Ovary (tissue), 9 donors: ENCODE data around the gene SLC7A10. TPM values are rescaled to one million over a fixed set of nuclear protein-coding genes. Genes with fewer than 3 reads are reported as not detected.

Experiments
- DNase-seq, 5 donors: peaks; one replicate each; pipeline ENCODE4 v3.0.0-alpha.2; 2019 to 2020
- H3K27ac ChIP-seq, 2 donors: fragments of 200-600 bp; one replicate each; pipeline versions ENCODE4 v1.5.1 to v1.8.0; 2019 to 2022
- H3K27me3 ChIP-seq: fragments of 200-600 bp; one replicate; pipeline ENCODE4 v1.8.0; 2022
- H3K36me3 ChIP-seq: fragments of 200-600 bp; sonication (generic); one replicate; pipeline ENCODE4 v1.5.1; 2019
- H3K4me1 ChIP-seq: one replicate; pipeline ENCODE4 v1.8.1; 2013; ENCODE audit warnings: mild to moderate bottlenecking, moderate library complexity; ENCODE audit not compliant: insufficient read depth
- H3K4me3 ChIP-seq: fragments of 200-600 bp; sonication (generic); one replicate; pipeline ENCODE4 v1.5.1; 2017
- H3K9me3 ChIP-seq, 2 donors: fragments of 200-600 bp in 1 of 2; sonication (generic) in 1 of 2; one replicate each; pipeline versions ENCODE4 v1.5.1 to v1.8.1; 2013 to 2019; ENCODE audit warnings: mild to moderate bottlenecking in 1 of 2, moderate library complexity in 1 of 2
- CTCF ChIP-seq, 3 donors: fragments of 450-650 bp in 2 of 3; fragments of 200-600 bp in 1 of 3; IDR thresholded peaks; one replicate each; pipeline versions ENCODE4 v1.5.1 to v1.8.0; 2016 to 2022; ENCODE audit warnings: antibody characterized with exemption in 3 of 3, mild to moderate bottlenecking in 1 of 3
- EP300 ChIP-seq: sonication (generic); formaldehyde crosslinking; IDR thresholded peaks from one replicate; pipeline ENCODE4 v1.6.1; 2017; ENCODE audit warnings: antibody characterized with exemption
- POLR2A ChIP-seq: fragments of 450-650 bp; IDR thresholded peaks from one replicate; pipeline ENCODE4 v1.6.1; 2017; ENCODE audit warnings: antibody characterized with exemption, mild to moderate bottlenecking, moderate library complexity
- WGBS, 3 donors: extraction: QIAGEN DNeasy Blood & Tissue Kit in 1 of 3; methylation state at CpG; one replicate each; pipeline versions ENCODE4 v1.1.5 to v1.1.7; 2013 to 2017; 5-methylcytosine and 5-hydroxymethylcytosine counted together
- intact Hi-C, 4 donors: fragments of 100-400 bp; cut with DNase I; formaldehyde crosslinking; loops; one replicate each; pipeline versions ENCODE4 v1.11.0 to v1.15.1; 2022 to 2023
- polyA plus RNA-seq, 2 donors: library from polyadenylated mRNA; stranded (reverse); fragments of 200-250 nt in 1 of 2; fragments of 350-450 nt in 1 of 2; fragmentation: Illumina TruSeq in 1 of 2; extraction: RNeasy Lipid Tissue Mini Kit (QIAGEN cat#74804) in 1 of 2; gene quantifications; one replicate each; pipeline ENCODE4 v1.2.3, GENCODE V29; 2013 to 2014
- total RNA-seq, 7 donors: library from RNA; depleted of rRNA in 2 of 7; stranded (reverse); fragments of >200 nt in 2 of 7; fragmentation: NEBNext Ultra II Directional in 3 of 7; extraction: Animal tissue kit (Norgen Biotek cat#: 25700) in 3 of 7; gene quantifications; one replicate each; pipeline versions ENCODE4 v1.1.0 to v1.2.4, GENCODE V29; 2016 to 2023
- donor health status: DM: no; HTN: no; CAD: no; lungs with moderate emphysema.
- donor health status: DM: no; HTN: no; CAD: no.
- donor health status: Bipolar disorder and iron deficiency.
- donor health status: DM: yes; HTN: yes; CAD: no.
- donor health status: DM: no; HTN: no; CAD: no.
- donor health status: DM: yes; HTN: yes; CAD: no.

Gene SLC7A10
- total and polyA plus RNA-seq, 9 donors, result not detected

GRCh38 chr19:33202546-33203507 is 22.8 kb downstream of the SLC7A10 start:
- 83 to 87% (median 83%) methylated on average over 27 of the region's 27 CpGs for WGBS, 3 donors
- intact Hi-C loops, result loop anchor here in 2 of 4 donors (10.0 kb wide), 2 partner anchors 58 to 228 kb away; partner anchors contain the start of genes CEP89 (in 1 of the 2) and FAAP24 (in 1 of the 2)
- Histone ChIP-seq H3K27me3 (no peaks in the 10 kb centered on the region), H3K27ac (no peak overlapping the region), H3K36me3 (no peaks in the 10 kb centered on the region), H3K9me3 (no peaks in the 10 kb centered on the region), H3K4me1 (no peaks in the 10 kb centered on the region), H3K4me3 (no peak overlapping the region)
- TF ChIP-seq POLR2A (no peak), CTCF (IDR thresholded peaks at IDR 0.05) (no peak), EP300 (no peak)
- DNase-seq, result no peak

- H3K36me3 ChIP-seq, result no peaks in the 10 kb centered on the region
Measured at GRCh38 chr19:33201886-33202545, 23.6 kb downstream of the SLC7A10 start.

GRCh38 chr19:33201473-33201872 is 24.2 kb downstream of the SLC7A10 start:
- intact Hi-C loops, result loop anchor here in 2 of 4 donors (10.0 kb wide), 2 partner anchors 57 to 227 kb away; partner anchors contain the start of genes CEP89 (in 1 of the 2) and FAAP24 (in 1 of the 2)
- Histone ChIP-seq H3K9me3 (no peaks in the 10 kb centered on the region), H3K27ac (no peak overlapping the region), H3K27me3 (no peaks in the 10 kb centered on the region), H3K36me3 (no peaks in the 10 kb centered on the region), H3K4me1 (peaks cover under 1% of the 10 kb centered on the region), H3K4me3 (no peak overlapping the region)
- 83 to 89% (median 85%) methylated on average over 6 of the region's 6 CpGs for WGBS, 3 donors
- TF ChIP-seq POLR2A (no peak), CTCF (IDR thresholded peaks at IDR 0.05) (no peak), EP300 (no peak)
- no peak for DNase-seq

More at GRCh38 chr19:33201886-33202545, 23.6 kb downstream of the SLC7A10 start:
- H3K27me3 ChIP-seq, result no peaks in the 10 kb centered on the region
- intact Hi-C loops, result loop anchor here in 2 of 4 donors (10.0 kb wide), 2 partner anchors 57 to 227 kb away; partner anchors contain the start of genes CEP89 (in 1 of the 2) and FAAP24 (in 1 of the 2)
- DNase-seq, result no peak
- H3K9me3 ChIP-seq, result no peaks in the 10 kb centered on the region
- WGBS, 3 donors, result 91 to 92% (median 92%) methylated on average over 15 of the region's 15 CpGs
- TF ChIP-seq POLR2A (no peak), EP300 (no peak), CTCF (IDR thresholded peaks at IDR 0.05) (no peak)
- no peak overlapping the region for H3K4me3 ChIP-seq
- H3K27ac ChIP-seq, result no peak overlapping the region
- no peaks in the 10 kb centered on the region for H3K4me1 ChIP-seq
